OCI-LY1 (cell line): ENCODE data around the gene TBC1D5.
"Not testable (repeated sequence)": the region's sequence is repeated elsewhere in the genome, so short reads cannot be mapped to it uniquely, and the experiment has no call there.

ENCODE experiments used
- H2AFZ ChIP-seq: fragments of 200-600 bp; sonication (generic), shearing (Covaris generic); 2 replicates; pipeline ENCODE4 v1.6.0; 2014; ENCODE audit warnings: antibody characterized with exemption, mild to moderate bottlenecking, low read length
- H3F3A ChIP-seq: fragments of 200-600 bp; sonication (generic), shearing (Covaris generic); 2 replicates; pipeline ENCODE4 v1.6.0; 2014; ENCODE audit warnings: mild to moderate bottlenecking, antibody characterized with exemption, low read length, moderate library complexity; ENCODE audit not compliant: insufficient read depth
- H3K27ac ChIP-seq: fragments of 200-600 bp; sonication (generic); 2 replicates; pipeline ENCODE4 v1.5.1; 2014; ENCODE audit warnings: low read length, mixed run types, mild to moderate bottlenecking, low read depth; ENCODE audit not compliant: poor library complexity, severe bottlenecking
- H3K27me3 ChIP-seq: fragments of 200-600 bp; sonication (generic); 2 replicates; pipeline ENCODE4 v1.6.0; 2014; ENCODE audit warnings: antibody characterized with exemption, mild to moderate bottlenecking, low read length, moderate library complexity; ENCODE audit not compliant: insufficient read depth
- H3K36me3 ChIP-seq: fragments of 200-600 bp; sonication (generic); 2 replicates; pipeline ENCODE4 v1.6.1; 2014; ENCODE audit warnings: mild to moderate bottlenecking, antibody characterized with exemption, low read length, moderate library complexity, mixed read lengths; ENCODE audit not compliant: insufficient read depth
- H3K4me1 ChIP-seq: fragments of 200-600 bp; sonication (generic); 2 replicates; pipeline ENCODE4 v1.5.1; 2014; ENCODE audit warnings: mild to moderate bottlenecking, low read length, moderate library complexity; ENCODE audit not compliant: insufficient read depth, severe bottlenecking
- H3K4me2 ChIP-seq: fragments of 200-600 bp; sonication (generic), shearing (Covaris generic); 2 replicates; pipeline ENCODE4 v1.6.1; 2014; ENCODE audit warnings: low read length
- H3K4me3 ChIP-seq: fragments of 200-600 bp; sonication (generic); 2 replicates; pipeline ENCODE4 v1.5.1; 2014; ENCODE audit warnings: low read length, low read depth, mild to moderate bottlenecking, mixed read lengths; ENCODE audit not compliant: poor library complexity, severe bottlenecking
- H3K79me2 ChIP-seq: fragments of 200-600 bp; shearing (Covaris generic); 2 replicates; pipeline ENCODE4 v1.6.1; 2016; ENCODE audit warnings: mixed run types, low read length, mixed read lengths; ENCODE audit not compliant: insufficient read depth
- H3K9ac ChIP-seq: fragments of 200-600 bp; sonication (generic), shearing (Covaris generic); 2 replicates; pipeline ENCODE4 v1.6.1; 2014; ENCODE audit warnings: mild to moderate bottlenecking, low read length, mixed read lengths
- H3K9me2 ChIP-seq: fragments of 200-600 bp; sonication (generic), shearing (Covaris generic); 2 replicates; pipeline ENCODE4 v1.6.1; 2014; ENCODE audit warnings: low read depth, mild to moderate bottlenecking, low read length, mixed read lengths
- H3K9me3 ChIP-seq: fragments of 200-600 bp; shearing (Covaris generic); 2 replicates; pipeline ENCODE4 v1.6.1; 2014; ENCODE audit warnings: low read length, mixed read lengths
- H4K20me1 ChIP-seq: fragments of 200-600 bp; sonication (generic), shearing (Covaris generic); 2 replicates; pipeline ENCODE4 v1.6.0; 2016; ENCODE audit warnings: mild to moderate bottlenecking, low read length; ENCODE audit not compliant: insufficient read depth
- CTCF ChIP-seq: fragments of 200-600 bp; sonication (generic), shearing (Covaris generic); IDR thresholded peaks from 2 replicates; pipeline ENCODE4 v1.5.1; 2017; ENCODE audit warnings: mild to moderate bottlenecking, antibody characterized with exemption, low read length, moderate library complexity, mixed read lengths
- EZH2 ChIP-seq: fragments of 200-600 bp; sonication (generic), shearing (Covaris generic); IDR thresholded peaks from 2 replicates; pipeline ENCODE4 v1.8.0; 2017; ENCODE audit warnings: borderline replicate concordance, mixed run types, mild to moderate bottlenecking, antibody characterized with exemption, low read length, moderate library complexity, mixed read lengths

The TBC1D5 gene

DNA sequence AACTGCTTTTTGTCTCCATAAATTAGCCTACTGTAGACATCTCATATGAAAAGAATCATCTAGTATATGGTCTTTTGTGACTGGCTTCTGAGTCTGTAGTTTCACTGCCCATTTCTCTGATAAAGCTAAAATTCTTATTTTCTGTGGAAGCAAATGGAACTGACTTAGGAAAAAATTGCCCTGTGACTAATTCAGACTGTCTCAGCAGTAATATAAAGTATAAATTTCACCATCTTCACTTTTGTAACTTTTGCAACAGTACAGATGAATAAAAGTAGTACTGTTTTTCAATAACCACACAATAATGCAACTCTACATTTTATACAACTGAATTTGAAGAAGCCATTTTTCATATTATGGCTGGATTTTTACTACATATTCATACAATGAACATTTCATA lies 104.1 kb downstream of the TBC1D5 start:
- H3K36me3 ChIP-seq = no peaks in the 10 kb centered on the region
- no peak for TF ChIP-seq CTCF
- no peak for TF ChIP-seq EZH2
- no peak overlapping the region for H3K4me2 ChIP-seq
- 0 out of 2 replicates have a peak, but pooled peaks cover 15% of the 10 kb centered on the region for H3K79me2 ChIP-seq
- H3K4me1 ChIP-seq = no peaks in the 10 kb centered on the region
- no peak overlapping the region for H3K4me3 ChIP-seq
- no peak overlapping the region for H3K9ac ChIP-seq
- H3K9me3 ChIP-seq = no peaks in the 10 kb centered on the region
- H3K27ac ChIP-seq = no peak overlapping the region
- H2AFZ ChIP-seq = no peak overlapping the region
- no peaks in the 10 kb centered on the region for H3F3A ChIP-seq
- no peaks in the 10 kb centered on the region for H3K9me2 ChIP-seq
- no peaks in the 10 kb centered on the region for H3K27me3 ChIP-seq
- no peaks in the 10 kb centered on the region for H4K20me1 ChIP-seq

DNA sequence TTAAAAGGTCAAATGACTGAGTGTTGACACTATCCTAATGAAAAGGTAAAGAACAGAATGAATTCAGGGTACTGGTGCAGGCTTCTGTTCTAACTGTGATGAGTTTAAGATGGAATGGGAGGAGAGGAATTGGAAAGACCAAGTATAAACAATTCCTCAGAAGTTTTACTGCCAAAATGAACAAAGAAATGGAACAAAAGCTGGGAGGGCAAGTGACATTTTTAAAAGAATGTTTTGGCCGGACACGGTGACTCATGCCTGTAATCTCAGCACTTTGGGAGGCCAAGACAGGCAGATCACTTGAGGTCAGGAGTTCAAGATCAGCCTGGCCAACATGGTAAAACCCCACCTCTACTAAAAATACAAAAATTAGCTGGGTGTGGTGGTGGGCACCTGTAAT lies 106.8 kb downstream of the TBC1D5 start:
- not testable (repeated sequence) for H3F3A ChIP-seq, H2AFZ ChIP-seq

DNA sequence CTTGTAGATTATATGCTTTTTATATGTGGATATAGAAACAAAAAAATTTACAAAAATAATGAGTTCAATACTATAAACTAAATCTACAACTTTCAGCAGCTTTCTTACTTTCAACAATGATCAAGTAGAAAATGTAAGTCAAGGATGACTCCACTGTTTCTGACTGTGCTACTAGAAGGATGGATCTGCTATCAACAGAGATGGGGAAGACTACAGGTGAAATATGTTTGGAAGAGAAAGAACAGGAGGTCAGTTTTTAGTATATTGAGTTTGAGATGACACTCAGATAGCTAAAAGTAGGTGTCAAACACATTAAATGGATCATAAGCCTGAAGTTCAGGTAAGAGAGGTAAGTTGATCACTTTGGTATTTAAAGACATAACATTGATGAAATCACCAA lies 107.5 kb downstream of the TBC1D5 start:
- Histone ChIP-seq H3K4me2 (no peak overlapping the region), H2AFZ (no peak overlapping the region), H3K9me3 (no peaks in the 10 kb centered on the region), H3K9me2 (no peaks in the 10 kb centered on the region), H3K36me3 (no peaks in the 10 kb centered on the region), H3K27ac (no peak overlapping the region), H4K20me1 (no peaks in the 10 kb centered on the region), H3K4me1 (peaks cover 1% of the 10 kb centered on the region), H3K27me3 (no peaks in the 10 kb centered on the region), H3K4me3 (no peak overlapping the region), H3F3A (no peaks in the 10 kb centered on the region), H3K9ac (no peak overlapping the region), H3K79me2 (0 out of 2 replicates have a peak, but pooled peaks cover 9% of the 10 kb centered on the region)
- TF ChIP-seq CTCF (no peak), EZH2 (no peak)

More for the DNA sequence above, 106.8 kb downstream of the TBC1D5 start:
- H3K27me3 ChIP-seq, H3K9me3 ChIP-seq, H3K36me3 ChIP-seq, H3K4me3 ChIP-seq, H3K79me2 ChIP-seq, H3K9me2 ChIP-seq, H3K27ac ChIP-seq, H3K9ac ChIP-seq, H3K4me2 ChIP-seq, H4K20me1 ChIP-seq, H3K4me1 ChIP-seq: not testable (repeated sequence)

DNA sequence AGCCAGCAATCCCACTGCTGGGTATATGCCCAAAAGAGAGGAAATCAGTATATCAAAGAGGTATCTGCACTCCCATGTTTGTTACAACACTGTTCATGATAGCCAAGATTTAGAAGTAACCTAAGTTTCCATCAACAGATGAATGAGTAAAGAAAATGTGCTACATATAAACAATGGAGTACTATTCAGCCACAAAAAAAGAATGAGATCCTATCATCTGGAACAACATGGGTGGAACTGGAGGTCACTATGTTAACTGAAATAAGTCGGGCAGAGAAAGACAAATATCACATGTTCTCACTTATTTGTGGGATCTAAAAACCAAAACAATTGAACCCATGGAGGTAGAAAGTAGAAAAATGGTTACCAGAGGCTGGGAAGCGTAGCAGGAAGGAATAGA lies 108.2 kb downstream of the TBC1D5 start:
- Histone ChIP-seq H3K27ac (no peak overlapping the region), H4K20me1 (no peaks in the 10 kb centered on the region), H3K36me3 (no peaks in the 10 kb centered on the region), H3K9me2 (no peaks in the 10 kb centered on the region), H3K79me2 (0 out of 2 replicates have a peak, but pooled peaks cover 9% of the 10 kb centered on the region), H3F3A (no peaks in the 10 kb centered on the region), H3K4me2 (no peak overlapping the region), H3K4me3 (no peak overlapping the region), H3K9ac (no peak overlapping the region), H3K27me3 (no peaks in the 10 kb centered on the region), H3K9me3 (no peaks in the 10 kb centered on the region), H3K4me1 (peaks cover 9% of the 10 kb centered on the region), H2AFZ (no peak overlapping the region)
- TF ChIP-seq CTCF = no peak
